ENCODE data around the gene BICC1.

The BICC1 gene

DNA sequence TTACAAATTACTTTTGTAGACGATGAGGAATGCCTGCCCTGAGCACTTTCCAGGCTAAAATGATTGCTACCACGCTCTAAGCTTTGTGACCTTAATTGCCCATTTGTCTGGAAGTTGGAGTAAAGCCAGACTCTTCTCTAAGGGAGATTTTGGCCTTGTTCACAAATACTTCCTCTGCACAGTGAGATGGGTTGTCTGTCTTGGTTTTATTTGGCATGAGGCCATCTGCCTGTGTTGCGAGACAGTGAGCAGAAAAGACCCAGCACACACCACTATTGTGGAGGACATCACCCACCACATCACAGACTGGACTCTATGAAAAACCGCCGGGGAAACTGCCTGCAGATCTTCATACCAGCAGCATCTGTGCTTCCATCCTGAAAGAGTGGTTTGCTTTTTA lies 138.4 kb downstream of the BICC1 start:
- DNase-seq (ENCODE audit: low read depth), result no peak

DNA sequence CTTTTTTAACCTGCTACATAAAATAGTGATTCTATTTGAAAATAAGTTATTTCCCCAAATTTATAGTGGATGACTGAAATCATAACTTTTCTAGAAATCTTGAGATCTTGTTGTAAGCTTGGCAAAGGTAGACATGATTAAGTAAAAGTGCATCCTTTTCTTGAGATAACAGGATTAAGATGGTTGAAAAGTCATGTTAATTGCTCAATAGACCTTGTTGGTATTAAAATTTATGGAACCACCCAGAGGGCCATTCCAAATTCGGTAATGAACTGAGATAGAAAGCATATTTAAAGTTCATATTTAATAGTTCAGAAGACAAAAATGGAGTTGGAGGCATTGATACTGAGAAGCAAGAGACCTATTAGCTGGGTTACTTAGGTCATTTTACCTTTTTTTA lies 139.1 kb downstream of the BICC1 start:
- DNase-seq (ENCODE audit: low read depth), result no peak

DNA sequence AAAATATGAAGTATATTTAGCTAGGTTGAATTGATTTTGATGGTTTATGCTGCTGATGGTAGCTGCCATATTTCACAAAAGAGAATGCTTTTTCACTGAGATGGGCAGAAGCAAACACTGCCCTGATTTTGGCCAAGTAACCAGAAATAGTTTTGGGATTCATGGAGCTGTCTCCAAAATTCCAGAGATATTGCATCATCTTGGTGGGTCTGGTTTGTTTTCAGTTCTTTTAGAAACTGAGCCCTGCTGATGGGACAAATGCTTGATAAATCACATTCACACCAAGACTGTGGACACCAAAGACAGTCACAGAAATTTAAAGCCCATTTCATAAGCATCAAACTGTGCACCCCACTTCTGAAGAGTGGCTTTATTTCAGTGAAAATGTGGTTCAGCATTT lies 140.5 kb downstream of the BICC1 start:
- no peak for DNase-seq (ENCODE audit: low read depth)

DNA sequence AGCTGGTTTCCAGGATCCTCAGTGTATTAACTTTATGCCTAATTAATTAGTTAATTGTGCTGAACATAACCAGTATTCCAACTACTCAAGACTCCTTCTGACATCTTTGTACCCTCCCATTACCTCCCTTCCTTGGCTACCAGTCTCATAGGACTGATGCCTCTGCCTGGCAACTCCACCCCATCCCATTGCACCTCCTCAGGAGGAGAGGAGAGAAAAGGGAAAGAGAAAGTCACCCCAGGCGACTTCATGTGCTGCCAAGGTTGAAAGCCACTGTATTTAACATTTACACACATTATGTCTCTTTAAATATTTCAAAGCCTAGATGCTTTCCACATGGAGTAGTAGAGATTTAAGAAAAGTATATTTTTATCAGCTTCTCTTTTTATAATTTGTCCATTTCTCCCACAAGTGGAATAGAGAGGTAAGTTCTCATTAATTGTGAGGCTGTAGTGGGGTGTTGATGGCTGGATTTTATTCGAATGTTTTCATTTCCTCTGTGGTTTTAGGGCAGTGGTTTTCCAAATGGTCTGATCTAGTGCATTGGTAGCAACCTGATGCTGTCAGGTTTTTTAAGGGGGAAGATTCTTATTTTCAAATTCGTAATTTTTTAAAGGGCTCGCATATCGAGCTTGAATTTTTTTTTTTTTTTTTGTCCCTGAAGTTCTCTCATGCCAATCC lies 148.0 kb downstream of the BICC1 start:
- no peak for DNase-seq (ENCODE audit: low read depth)

DNA sequence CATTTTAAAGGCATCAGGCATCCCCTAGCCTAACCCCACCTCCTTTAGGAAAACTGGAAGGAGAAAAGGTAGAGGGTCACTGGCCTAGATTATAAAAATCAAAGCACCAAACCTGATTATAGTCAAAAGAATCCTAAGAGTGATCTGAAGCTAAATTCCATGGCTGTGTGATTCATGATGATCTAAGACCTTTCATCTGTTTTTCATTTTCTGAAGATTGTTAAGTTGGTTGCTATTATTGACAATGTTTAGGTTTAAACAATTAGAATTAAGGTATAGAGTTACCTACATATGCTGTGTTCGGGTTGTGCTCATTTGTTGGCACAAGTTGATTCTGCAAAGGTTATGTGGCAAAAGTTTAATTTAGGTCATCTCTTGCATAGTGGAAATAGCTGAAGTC lies 148.7 kb downstream of the BICC1 start:
- no peak for DNase-seq (ENCODE audit: low read depth)

DNA sequence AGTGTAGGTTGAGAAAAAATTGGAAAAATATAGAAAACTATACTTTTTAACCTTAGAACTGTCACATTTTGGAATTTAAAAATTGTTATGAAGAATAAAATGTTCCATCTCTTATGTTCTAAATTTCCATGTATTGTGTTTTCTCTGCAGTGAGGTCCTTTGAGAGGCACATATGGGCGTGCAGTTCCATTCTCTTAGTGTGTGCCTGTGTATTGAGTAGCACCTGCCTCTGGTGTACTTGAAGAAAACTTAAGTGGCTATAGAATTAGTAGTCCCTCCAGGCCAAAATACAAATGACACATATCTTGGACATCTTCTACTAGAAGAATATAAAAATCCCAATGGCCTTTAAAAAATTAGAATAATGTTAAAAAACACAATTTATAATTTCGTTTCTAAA lies 149.2 kb downstream of the BICC1 start:
- no peak for DNase-seq (ENCODE audit: low read depth)

DNA sequence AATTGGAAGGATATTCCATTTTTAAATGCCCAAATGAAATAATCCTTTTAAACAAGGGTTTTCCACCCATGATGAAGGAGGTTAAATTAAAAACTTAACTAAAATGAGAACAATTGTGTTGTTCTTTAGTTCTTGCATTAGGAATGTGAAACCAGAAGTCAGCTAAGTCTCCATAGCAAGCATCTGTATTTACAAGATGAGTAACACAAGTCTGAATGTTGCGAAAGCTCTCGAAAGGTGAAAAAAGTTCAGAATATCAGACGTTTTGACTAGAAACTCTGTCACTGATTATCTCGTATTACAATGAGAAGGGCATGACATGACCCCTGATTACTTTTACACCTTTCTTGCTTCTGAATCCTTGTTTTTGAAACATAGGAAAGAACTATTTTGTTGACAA lies 149.6 kb downstream of the BICC1 start:
- DNase-seq (ENCODE audit: low read depth), result no peak

DNA sequence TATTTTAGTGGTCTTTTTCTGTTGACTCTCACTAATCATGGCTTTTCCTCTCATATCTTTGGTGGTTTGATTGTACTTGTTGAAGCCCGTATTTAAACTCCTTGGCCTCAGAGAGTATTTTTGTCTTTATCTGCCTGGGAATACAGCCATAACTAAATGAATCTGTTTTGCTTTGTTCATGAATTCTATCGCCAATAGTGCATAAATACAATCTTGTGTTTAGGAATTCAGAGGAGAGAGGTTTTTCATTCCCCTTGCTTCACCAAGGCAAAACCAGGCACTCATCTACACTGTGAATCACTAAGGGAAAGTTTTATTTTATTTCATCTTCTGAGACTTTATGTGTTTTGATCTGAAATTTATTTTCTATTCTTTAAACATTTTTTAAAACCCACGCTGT lies 152.7 kb downstream of the BICC1 start:
- DNase-seq (ENCODE audit: low read depth), result no peak

DNA sequence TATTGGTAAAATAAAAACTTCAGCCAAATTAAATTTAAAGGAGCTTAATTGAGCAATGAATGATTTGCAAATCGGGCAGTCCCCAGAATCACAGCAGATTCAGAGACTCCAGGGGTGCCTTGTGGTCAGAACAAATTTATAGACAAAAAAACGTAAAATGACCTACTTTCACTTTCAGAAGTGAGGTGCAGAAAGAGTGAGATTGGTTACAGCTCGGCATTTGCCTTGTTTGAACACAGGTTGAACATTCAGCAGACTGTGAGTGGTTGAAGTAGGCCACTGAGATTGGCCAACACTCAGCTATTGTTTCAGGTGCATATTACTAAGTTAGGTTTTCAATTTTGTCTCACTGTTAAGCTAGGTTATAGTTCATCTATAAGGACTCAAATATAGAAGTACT lies 153.4 kb downstream of the BICC1 start:
- DNase-seq (ENCODE audit: low read depth), result no peak

DNA sequence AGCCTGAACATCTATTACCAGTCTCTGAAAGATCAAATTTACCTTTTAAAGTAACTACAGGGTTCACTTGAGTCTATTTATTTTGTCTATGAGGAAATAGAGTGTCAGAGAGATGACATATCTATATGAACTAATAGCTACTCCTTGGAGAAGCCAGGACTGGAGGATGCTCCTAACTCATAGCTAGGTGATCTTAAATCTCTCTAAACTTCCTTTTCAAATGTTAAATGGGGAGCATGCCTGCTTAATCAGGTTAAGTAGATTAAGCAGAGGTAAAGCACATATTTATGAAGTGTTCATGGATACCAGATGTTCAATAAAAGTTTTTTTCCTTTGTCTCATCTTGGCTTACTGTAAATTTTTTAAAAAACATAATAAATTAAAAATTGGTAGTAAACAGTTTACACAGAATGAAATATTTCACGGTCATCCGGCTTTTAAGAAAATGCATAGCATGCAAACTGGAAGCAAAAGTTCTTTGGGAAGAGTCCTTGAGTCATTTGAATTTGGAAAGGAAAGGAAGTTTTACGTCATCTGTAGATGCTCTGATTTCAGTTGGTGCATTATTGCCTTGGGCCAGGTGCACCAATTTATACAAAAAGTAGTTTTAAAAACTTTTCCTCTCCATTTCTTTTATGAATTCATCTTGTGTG lies 155.1 kb downstream of the BICC1 start:
- DNase-seq (ENCODE audit: low read depth), result no peak

DNA sequence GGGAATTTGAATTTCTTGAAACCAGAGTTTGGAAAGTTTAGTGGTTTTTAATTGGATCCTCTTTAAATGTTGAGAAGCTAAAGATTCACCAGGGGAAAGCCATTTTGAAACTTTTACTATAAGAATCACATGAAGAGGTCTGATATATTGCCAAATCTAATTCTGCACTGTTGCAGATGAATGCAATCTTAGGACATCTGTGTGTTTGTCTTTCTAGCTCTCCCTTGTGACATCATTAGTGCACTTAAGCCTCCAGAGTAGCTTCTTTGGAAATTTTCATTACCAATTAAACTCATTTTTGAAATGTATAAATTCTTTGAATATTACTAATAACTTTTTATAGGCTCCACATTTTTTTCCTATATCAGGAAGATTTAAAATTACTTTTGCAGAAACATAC lies 160.2 kb downstream of the BICC1 start:
- DNase-seq (ENCODE audit: low read depth), result no peak

DNA sequence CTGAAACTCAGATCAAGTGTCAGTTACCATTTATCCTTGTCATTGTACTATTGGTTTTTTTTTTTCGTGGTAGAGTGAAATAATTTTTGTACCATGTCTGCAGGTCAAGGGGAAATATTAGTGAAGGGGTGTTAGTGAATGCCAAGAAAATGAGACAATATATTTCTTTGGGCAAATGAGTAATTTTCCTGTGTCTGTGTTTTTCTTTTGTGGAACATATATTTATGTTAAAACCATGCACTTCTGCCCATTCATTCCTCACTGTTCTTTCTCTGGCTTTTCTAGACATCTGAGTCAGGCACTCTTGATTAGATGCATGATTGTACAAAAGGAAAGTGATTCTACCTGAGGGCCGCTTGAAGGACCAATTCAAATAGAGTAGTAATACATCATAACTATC lies 161.6 kb downstream of the BICC1 start:
- DNase-seq (ENCODE audit: low read depth), result no peak

DNA sequence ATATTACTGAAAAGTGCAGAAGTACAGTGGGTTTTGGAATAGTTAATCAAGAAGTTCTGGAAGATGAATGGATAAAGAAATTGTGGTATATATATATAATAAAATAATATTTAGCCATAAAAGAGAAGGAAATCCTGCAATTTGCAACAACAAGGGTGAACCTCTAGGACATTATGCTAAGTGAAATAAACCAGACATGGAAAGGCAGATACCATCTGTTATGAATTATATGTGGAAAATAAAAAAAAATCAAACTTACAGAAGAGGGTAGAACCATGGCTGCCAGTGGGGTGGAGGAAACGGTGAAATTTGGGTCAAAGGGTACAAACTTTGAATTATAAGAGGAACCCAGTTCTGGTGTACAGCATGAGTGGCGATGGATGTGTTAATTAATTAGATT lies 162.6 kb downstream of the BICC1 start:
- DNase-seq (ENCODE audit: low read depth), result no peak

DNA sequence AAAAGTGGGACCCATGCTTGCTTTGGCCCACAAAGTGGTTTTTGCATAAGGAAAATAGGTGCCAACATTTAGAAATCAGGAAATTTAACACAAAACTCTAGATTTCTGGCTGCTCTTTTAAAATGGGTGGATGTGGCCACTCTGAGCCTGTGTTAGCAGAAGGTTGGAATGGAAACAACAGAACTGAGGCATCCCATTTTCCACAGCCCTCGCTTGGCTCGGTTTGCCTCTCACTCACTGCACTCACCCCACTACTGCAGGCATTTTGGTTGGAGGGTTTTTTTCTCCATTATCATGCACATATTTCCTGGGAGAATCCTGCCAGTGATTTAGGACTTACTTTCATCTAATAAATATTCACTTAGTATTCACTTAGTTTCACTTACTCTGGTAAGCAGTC lies 178.9 kb downstream of the BICC1 start:
- DNase-seq (ENCODE audit: low read depth), result no peak

DNA sequence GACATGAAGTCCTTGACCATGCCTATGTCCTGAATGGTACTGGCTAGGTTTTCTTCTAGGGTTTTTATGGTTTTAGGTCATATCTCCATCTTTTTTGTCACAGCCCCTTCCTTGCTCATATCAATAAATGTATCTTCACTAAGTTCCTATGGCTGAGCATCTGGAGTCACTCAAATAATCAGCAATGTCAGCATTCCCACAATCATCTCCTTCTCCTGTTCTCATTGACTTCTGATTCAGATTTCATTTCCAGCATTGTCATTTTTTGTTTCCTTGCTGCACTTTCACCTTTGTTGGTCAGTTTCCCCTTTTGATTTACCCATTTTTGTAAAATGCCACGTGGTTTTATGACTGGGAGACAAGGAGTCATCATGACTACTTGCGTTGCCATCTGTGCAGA lies 181.2 kb downstream of the BICC1 start:
- DNase-seq (ENCODE audit: low read depth), result no peak

DNA sequence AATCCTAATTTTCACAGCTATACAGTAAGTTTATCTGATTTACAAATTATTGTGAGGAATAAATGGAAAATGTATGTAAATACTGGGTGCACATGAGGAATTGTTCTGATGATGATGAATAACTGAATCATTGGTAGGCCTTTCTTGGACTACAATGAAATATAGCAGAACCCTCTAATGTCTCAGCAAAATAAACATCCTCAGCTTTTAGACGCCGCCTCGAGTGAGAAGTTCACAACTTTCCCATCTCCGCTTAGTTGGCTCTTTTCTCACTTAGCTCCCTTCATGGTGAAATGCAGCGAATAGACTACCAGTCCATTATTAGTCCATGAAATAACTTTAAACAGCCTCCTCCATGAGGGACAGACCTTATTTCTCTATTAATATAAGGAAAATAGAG lies 182.3 kb downstream of the BICC1 start:
- no peak for DNase-seq (ENCODE audit: low read depth)

DNA sequence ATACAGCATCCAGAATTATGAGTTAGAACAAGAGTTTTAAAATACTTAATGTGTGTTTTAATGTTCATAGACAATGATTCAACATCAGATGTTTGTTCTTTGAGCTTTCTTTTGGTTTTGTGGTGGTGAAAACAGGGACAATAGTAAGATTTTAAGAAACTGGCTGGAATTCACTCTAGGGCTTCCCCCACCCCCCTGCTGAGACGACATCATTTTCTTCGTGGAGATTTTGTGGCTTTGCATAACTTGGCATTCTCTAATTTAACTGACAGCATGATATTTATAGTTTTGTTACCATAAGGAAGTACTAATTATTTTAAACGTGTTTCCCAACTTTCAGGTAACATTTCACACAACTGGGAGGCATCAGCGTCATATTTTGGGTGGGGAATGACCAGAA lies 184.1 kb downstream of the BICC1 start:
- DNase-seq (ENCODE audit: low read depth), result no peak

DNA sequence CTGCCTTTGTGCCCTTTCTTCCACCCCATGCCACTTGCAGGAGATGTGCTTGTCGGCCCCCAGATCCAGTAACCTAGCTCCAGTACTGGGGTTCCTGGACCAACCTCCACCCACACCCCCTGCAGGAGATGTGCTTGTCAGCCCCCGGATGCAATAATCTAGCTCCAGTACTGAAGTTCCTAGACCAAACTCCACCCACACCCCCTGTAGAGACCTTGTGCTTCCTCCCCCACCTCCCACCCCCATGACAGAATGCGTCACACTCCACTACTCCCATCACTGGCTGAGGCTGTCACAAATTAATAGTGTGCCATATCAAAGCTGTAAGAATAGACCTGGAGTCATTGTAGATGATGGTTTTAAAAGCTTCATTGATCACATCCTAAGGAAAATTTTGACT lies 185.0 kb downstream of the BICC1 start:
- no peak for DNase-seq (ENCODE audit: low read depth)

DNA sequence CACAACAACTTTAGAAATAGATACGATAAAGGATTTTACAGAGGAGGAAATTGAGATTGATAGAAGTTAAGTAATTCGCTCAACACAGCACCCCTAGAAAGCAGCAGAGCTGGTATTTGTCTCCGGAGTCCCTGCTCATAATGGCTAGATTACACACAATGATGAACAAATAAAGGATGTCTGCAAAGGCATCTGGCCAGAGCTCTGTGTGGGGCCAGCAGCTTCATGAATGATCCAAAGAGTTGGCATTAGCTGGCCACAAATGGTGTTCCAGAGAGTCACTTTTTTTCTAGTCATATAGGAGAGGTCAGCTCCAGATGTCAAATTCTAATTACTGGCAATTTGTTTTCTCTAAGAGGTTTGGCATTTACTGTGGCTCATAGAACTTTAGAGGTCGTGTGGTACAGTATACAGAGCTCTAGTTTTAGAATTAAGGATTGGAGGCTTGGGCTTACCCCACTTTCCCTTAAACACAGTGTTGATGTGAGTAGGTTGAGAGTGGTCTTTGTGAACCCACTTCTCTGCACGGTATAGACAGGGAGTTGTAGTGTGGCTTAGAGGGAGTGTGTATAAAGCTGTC lies 186.2 kb downstream of the BICC1 start:
- no peak for DNase-seq (ENCODE audit: low read depth)

DNA sequence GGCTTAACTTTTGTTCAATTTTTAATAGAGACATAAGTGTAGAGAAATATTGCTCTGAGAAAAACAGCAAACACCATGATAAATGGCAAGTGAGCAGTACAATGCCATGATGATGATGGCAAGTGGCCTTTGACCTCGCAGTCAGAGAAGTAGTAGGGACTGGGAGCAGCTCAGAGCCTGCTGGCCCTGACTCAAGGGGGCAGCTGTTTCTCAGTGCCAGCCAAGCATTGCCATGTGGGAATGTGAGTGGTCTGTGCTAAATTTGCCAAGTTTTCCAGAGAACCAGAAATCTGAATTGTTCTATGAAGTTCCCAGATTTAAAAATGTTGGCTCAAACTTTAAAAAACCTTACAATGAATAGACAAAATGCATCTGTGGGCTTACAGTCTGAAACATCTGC lies 187.9 kb downstream of the BICC1 start:
- no peak for DNase-seq (ENCODE audit: low read depth)

DNA sequence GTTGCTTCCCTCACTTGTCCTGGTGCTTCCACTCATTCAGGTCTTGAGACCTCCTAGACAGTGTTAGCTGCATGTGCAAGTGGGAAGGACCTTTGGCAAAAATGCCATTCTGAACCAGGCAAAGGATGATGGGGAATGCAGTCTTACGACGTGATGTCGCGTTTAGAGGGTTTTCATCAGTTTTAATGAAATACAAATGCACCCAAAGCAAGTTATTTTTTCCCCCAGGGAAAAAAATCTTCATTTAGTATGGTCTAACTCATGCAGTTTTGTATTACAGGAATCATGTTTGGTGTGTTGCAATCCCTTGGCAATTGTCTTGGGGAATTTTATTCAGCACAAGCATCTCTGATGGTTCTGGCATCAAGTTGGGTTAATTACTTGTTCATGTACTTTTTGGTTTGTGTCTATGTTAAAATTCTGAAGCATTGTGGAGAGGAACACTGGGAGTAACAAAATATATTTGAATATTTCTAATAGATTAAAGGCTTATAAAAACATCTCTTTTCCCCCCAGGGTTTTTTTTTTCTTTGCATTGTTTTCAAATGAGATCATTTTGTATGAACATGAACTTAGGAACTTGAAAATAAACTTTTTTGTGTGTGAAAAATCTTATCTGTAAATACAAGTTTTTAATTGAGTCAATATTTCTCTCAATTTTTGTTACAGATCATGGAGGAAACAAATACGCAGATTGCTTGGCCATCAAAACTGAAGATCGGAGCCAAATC lies 188.9 kb downstream of the BICC1 start:
- DNase-seq (ENCODE audit: low read depth), result no peak

DNA sequence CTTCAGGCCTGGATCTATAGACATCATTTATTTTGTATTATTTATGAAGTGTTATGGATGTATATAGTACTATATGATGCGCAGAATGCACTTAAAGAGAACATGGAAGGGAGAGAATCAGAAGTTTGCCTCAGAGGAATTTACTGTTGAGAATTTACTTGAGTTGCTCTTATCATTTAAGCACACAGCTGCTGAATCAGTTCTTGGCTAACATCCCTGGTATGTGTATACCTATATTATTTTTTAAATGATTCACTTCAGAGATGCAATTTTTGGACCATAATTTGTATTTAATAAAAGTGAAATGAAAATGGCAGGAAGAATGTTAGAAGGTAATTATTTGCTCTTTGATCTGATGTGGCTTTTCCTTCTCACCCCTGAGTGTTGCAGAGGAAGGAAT lies 191.6 kb downstream of the BICC1 start:
- DNase-seq (ENCODE audit: low read depth), result no peak

DNA sequence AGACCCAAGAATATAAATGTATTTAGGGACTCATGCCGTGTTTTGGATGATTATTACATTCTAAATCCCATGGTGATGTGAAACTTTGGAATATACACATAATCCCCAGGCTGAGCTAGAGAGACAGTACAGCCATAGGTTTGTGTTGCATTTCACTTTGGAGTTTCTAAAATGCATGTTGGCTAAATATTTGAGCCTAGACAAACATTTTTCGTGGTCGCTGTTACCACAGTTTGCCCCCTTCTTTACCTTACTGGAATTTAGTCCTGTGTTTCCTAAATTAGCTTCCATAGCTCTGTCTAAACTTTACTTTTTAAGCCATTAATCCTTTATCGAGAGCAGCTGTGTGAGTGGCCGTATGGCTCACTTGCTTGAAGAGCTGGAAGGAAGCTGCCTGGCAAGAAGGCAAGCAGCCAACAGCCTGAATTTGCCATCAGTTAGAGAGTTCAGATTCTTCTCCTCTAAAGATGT lies 192.0 kb downstream of the BICC1 start:
- no peak for DNase-seq (ENCODE audit: low read depth)

Data from activated T-cell treated with anti-CD3 and anti-CD28 coated beads for 1 hour (primary cell).